ENCODE data around the gene PID1.

DNA sequence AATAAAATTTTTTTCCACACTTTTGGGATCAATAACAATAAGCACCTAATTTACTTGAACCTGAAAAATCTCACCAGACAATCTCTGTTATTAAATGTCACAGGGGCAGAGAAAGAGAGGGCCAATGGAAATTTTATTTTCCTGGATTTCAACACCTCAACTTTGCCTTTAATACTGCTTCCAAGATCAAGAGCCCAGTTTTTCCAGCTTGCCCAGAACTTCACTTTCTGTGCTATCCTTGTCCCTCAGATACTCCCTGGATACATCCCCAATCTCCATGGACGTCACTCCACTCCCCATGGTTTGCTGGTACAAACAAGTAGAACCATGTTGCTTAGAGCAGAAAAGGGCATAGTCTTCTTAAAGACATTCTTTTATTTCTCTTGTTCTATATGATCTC, 29.3 kb upstream of the PID1 start:
- TF ChIP-seq, protein P1, sequence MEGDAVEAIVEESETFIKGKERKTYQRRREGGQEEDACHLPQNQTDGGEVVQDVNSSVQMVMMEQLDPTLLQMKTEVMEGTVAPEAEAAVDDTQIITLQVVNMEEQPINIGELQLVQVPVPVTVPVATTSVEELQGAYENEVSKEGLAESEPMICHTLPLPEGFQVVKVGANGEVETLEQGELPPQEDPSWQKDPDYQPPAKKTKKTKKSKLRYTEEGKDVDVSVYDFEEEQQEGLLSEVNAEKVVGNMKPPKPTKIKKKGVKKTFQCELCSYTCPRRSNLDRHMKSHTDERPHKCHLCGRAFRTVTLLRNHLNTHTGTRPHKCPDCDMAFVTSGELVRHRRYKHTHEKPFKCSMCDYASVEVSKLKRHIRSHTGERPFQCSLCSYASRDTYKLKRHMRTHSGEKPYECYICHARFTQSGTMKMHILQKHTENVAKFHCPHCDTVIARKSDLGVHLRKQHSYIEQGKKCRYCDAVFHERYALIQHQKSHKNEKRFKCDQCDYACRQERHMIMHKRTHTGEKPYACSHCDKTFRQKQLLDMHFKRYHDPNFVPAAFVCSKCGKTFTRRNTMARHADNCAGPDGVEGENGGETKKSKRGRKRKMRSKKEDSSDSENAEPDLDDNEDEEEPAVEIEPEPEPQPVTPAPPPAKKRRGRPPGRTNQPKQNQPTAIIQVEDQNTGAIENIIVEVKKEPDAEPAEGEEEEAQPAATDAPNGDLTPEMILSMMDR (IDR thresholded peaks at IDR 0.05; ENCODE audit: low read depth, low read length, missing input control): no peak
- TF ChIP-seq, protein P2, sequence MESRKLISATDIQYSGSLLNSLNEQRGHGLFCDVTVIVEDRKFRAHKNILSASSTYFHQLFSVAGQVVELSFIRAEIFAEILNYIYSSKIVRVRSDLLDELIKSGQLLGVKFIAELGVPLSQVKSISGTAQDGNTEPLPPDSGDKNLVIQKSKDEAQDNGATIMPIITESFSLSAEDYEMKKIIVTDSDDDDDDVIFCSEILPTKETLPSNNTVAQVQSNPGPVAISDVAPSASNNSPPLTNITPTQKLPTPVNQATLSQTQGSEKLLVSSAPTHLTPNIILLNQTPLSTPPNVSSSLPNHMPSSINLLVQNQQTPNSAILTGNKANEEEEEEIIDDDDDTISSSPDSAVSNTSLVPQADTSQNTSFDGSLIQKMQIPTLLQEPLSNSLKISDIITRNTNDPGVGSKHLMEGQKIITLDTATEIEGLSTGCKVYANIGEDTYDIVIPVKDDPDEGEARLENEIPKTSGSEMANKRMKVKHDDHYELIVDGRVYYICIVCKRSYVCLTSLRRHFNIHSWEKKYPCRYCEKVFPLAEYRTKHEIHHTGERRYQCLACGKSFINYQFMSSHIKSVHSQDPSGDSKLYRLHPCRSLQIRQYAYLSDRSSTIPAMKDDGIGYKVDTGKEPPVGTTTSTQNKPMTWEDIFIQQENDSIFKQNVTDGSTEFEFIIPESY (IDR thresholded peaks at IDR 0.05): no peak
- TF ChIP-seq HNF4A (conservative IDR thresholded peaks at IDR 0.05) (no peak), FOXA1 (IDR thresholded peaks at IDR 0.05) (no peak), GABPA (IDR thresholded peaks at IDR 0.05 in 1 of 2, conservative IDR thresholded peaks at IDR 0.05 in 1 of 2) (no peak), YY1 (IDR thresholded peaks at IDR 0.05) (no peak)
- TF ChIP-seq, protein P3, sequence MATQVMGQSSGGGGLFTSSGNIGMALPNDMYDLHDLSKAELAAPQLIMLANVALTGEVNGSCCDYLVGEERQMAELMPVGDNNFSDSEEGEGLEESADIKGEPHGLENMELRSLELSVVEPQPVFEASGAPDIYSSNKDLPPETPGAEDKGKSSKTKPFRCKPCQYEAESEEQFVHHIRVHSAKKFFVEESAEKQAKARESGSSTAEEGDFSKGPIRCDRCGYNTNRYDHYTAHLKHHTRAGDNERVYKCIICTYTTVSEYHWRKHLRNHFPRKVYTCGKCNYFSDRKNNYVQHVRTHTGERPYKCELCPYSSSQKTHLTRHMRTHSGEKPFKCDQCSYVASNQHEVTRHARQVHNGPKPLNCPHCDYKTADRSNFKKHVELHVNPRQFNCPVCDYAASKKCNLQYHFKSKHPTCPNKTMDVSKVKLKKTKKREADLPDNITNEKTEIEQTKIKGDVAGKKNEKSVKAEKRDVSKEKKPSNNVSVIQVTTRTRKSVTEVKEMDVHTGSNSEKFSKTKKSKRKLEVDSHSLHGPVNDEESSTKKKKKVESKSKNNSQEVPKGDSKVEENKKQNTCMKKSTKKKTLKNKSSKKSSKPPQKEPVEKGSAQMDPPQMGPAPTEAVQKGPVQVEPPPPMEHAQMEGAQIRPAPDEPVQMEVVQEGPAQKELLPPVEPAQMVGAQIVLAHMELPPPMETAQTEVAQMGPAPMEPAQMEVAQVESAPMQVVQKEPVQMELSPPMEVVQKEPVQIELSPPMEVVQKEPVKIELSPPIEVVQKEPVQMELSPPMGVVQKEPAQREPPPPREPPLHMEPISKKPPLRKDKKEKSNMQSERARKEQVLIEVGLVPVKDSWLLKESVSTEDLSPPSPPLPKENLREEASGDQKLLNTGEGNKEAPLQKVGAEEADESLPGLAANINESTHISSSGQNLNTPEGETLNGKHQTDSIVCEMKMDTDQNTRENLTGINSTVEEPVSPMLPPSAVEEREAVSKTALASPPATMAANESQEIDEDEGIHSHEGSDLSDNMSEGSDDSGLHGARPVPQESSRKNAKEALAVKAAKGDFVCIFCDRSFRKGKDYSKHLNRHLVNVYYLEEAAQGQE (IDR thresholded peaks at IDR 0.05): no peak
